ENCODE results near the gene MPV17. TPM values are rescaled to one million over a fixed set of nuclear protein-coding genes. Genes with fewer than 3 reads are reported as not detected.
A peak's percentile ranks its signal among the peaks of the same experiment; 100 is the strongest.

The MPV17 gene
- total and polyA plus RNA-seq, 2 donors (not counting 1 experiment from before 2014, with no cell fraction given): 83.2 to 272 TPM

GRCh38 chr2:27306573-27307286 is 16.2 kb downstream of the MPV17 start:
- Histone ChIP-seq H3K9me3 (ENCODE audit: control insufficient read depth, insufficient read depth, low read depth, low read length) (no peaks in the 10 kb centered on the region), H3K27ac (ENCODE audit: insufficient read depth, low read length) (no peak overlapping the region), H3K36me3 (ENCODE audit: control insufficient read depth, insufficient read depth, low read length) (no peaks in the 10 kb centered on the region), H3K27me3 (ENCODE audit: control insufficient read depth, insufficient read depth, low read length) (peaks cover 37% of the 10 kb centered on the region), H2AFZ (ENCODE audit: low read length) (no peak overlapping the region), H3K4me3 (replicated peaks in 1 of 4; ENCODE audit: control extremely low read depth in 1 of 4, insufficient read depth in 1 of 4, low read depth in 3 of 4, low read length in 4 of 4) (no peak overlapping the region), H3K4me1 (ENCODE audit: control insufficient read depth, extremely low read depth, insufficient read depth, low read length) (no peaks in the 10 kb centered on the region), H3K79me2 (ENCODE audit: control insufficient read depth, insufficient read depth, low read length) (no peaks in the 10 kb centered on the region), H3K9ac (ENCODE audit: insufficient read depth, low read length) (no peak overlapping the region), H4K20me1 (ENCODE audit: control insufficient read depth, extremely low read depth, insufficient read depth, low read length) (no peaks in the 10 kb centered on the region), H3K4me2 (ENCODE audit: extremely low read depth, insufficient read depth, low read length) (no peak overlapping the region)
- DNase-seq (ENCODE audit: low read depth in 2 of 2): no peak
- peak; percentile 93 for TF ChIP-seq EZH2 (IDR thresholded peaks at IDR 0.05; ENCODE audit: low read length, missing control alignments)
- TF ChIP-seq, protein P1, sequence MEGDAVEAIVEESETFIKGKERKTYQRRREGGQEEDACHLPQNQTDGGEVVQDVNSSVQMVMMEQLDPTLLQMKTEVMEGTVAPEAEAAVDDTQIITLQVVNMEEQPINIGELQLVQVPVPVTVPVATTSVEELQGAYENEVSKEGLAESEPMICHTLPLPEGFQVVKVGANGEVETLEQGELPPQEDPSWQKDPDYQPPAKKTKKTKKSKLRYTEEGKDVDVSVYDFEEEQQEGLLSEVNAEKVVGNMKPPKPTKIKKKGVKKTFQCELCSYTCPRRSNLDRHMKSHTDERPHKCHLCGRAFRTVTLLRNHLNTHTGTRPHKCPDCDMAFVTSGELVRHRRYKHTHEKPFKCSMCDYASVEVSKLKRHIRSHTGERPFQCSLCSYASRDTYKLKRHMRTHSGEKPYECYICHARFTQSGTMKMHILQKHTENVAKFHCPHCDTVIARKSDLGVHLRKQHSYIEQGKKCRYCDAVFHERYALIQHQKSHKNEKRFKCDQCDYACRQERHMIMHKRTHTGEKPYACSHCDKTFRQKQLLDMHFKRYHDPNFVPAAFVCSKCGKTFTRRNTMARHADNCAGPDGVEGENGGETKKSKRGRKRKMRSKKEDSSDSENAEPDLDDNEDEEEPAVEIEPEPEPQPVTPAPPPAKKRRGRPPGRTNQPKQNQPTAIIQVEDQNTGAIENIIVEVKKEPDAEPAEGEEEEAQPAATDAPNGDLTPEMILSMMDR (conservative IDR thresholded peaks at IDR 0.05 in 1 of 2, IDR thresholded peaks at IDR 0.05 in 1 of 2; ENCODE audit: low read depth in 1 of 2, low read length in 2 of 2): peak in 1 of 2 donors; percentile 5

DNA sequence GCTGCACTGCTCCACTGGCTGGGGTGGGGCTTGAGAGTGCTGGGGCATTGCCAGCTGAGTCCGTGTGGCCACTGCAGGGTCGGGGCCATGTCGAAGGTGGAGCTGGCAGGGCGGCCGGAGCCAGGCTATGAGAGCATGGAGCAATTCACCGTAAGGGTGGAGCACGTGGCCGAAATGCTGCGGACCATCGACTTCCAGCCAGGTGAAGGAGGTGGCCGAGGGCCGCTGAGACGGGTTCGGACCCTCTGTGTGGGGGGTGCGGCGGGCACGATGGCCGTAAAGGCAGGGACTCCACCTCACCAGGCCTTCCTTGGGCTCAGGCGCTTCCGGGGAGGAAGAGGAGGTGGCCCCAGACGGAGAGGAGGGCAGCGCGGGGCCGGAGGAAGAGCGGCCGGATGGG is 16.8 kb downstream of the MPV17 start:
- Histone ChIP-seq H3K9ac (ENCODE audit: insufficient read depth, low read length) (no peak overlapping the region), H3K4me1 (ENCODE audit: control insufficient read depth, extremely low read depth, insufficient read depth, low read length) (no peaks in the 10 kb centered on the region), H3K27ac (ENCODE audit: insufficient read depth, low read length) (no peak overlapping the region), H3K4me2 (ENCODE audit: extremely low read depth, insufficient read depth, low read length) (no peak overlapping the region), H3K4me3 (replicated peaks in 1 of 4; ENCODE audit: control extremely low read depth in 1 of 4, insufficient read depth in 1 of 4, low read depth in 3 of 4, low read length in 4 of 4) (no peak overlapping the region), H3K36me3 (ENCODE audit: control insufficient read depth, insufficient read depth, low read length) (no peaks in the 10 kb centered on the region), H3K27me3 (ENCODE audit: control insufficient read depth, insufficient read depth, low read length) (peaks cover 37% of the 10 kb centered on the region), H2AFZ (ENCODE audit: low read length) (no peak overlapping the region), H3K9me3 (ENCODE audit: control insufficient read depth, insufficient read depth, low read depth, low read length) (no peaks in the 10 kb centered on the region), H3K79me2 (ENCODE audit: control insufficient read depth, insufficient read depth, low read length) (no peaks in the 10 kb centered on the region), H4K20me1 (ENCODE audit: control insufficient read depth, extremely low read depth, insufficient read depth, low read length) (no peaks in the 10 kb centered on the region)
- TF ChIP-seq, protein P1 (conservative IDR thresholded peaks at IDR 0.05 in 1 of 2, IDR thresholded peaks at IDR 0.05 in 1 of 2; ENCODE audit: low read depth in 1 of 2, low read length in 2 of 2): no peak
- no peak for TF ChIP-seq EZH2 (IDR thresholded peaks at IDR 0.05; ENCODE audit: low read length, missing control alignments)
- DNase-seq (ENCODE audit: low read depth in 2 of 2): no peak

GRCh38 chr2:27305516-27305915 is 17.4 kb downstream of the MPV17 start:
- TF ChIP-seq, protein P1 (conservative IDR thresholded peaks at IDR 0.05 in 1 of 2, IDR thresholded peaks at IDR 0.05 in 1 of 2; ENCODE audit: low read depth in 1 of 2, low read length in 2 of 2): no peak
- TF ChIP-seq EZH2 (IDR thresholded peaks at IDR 0.05; ENCODE audit: low read length, missing control alignments): no peak
- no peak for DNase-seq (ENCODE audit: low read depth in 2 of 2)
- Histone ChIP-seq H3K4me2 (ENCODE audit: extremely low read depth, insufficient read depth, low read length) (no peak overlapping the region), H3K27ac (ENCODE audit: insufficient read depth, low read length) (no peak overlapping the region), H3K4me3 (replicated peaks in 1 of 4; ENCODE audit: control extremely low read depth in 1 of 4, insufficient read depth in 1 of 4, low read depth in 3 of 4, low read length in 4 of 4) (no peak overlapping the region), H3K9ac (ENCODE audit: insufficient read depth, low read length) (no peak overlapping the region), H3K9me3 (ENCODE audit: control insufficient read depth, insufficient read depth, low read depth, low read length) (no peaks in the 10 kb centered on the region), H3K36me3 (ENCODE audit: control insufficient read depth, insufficient read depth, low read length) (no peaks in the 10 kb centered on the region), H3K4me1 (ENCODE audit: control insufficient read depth, extremely low read depth, insufficient read depth, low read length) (no peaks in the 10 kb centered on the region), H3K79me2 (ENCODE audit: control insufficient read depth, insufficient read depth, low read length) (no peaks in the 10 kb centered on the region), H2AFZ (ENCODE audit: low read length) (no peak overlapping the region), H4K20me1 (ENCODE audit: control insufficient read depth, extremely low read depth, insufficient read depth, low read length) (no peaks in the 10 kb centered on the region), H3K27me3 (ENCODE audit: control insufficient read depth, insufficient read depth, low read length) (peaks cover 37% of the 10 kb centered on the region)

Data from fibroblast of lung (primary cell).